ENCODE results near the gene SOX8. TPM values are rescaled to one million over a fixed set of nuclear protein-coding genes. Genes with fewer than 3 reads are reported as not detected.

SOX8 gene
- total and polyA plus RNA-seq, 2 experiments from 2014 or later: 5.7 to 26.2 TPM

GRCh38 chr16:984121-984694 lies 2.6 kb downstream of the SOX8 start:
- no peak overlapping the region for H3K4me2 ChIP-seq
- Mint-ChIP-seq H3K27ac (no peak overlapping the region), H3K36me3 (ENCODE audit: low read depth) (peaks cover 3% of the 10 kb centered on the region; the same call in 1 of the 3 replicates), H3K4me1 (peaks cover 4% of the 10 kb centered on the region; the same call in 2 of the 3 replicates), H3K4me3 (no peak overlapping the region), H3K27me3 (ENCODE audit: insufficient read depth, low read depth, poor library complexity) (peaks cover 21% of the 10 kb centered on the region), H3K9me3 (no peaks in the 10 kb centered on the region)
- H3K27me3 ChIP-seq (ENCODE audit: insufficient read depth): peaks cover 25% of the 10 kb centered on the region
- no peaks in the 10 kb centered on the region; the same call in 1 of the 2 replicates for H4K20me1 ChIP-seq (replicated peaks; ENCODE audit: insufficient read depth)
- no peak for TF ChIP-seq ZNF114 (CRISPR knock-in tag; IDR thresholded peaks at IDR 0.05)
- TF ChIP-seq ZNF331 (CRISPR knock-in tag; IDR thresholded peaks at IDR 0.05; ENCODE audit: low read depth): no peak
- no peak for TF ChIP-seq EZH2phosphoT487 (IDR thresholded peaks at IDR 0.05; ENCODE audit: unreplicated experiment)
- TF ChIP-seq NANOG (IDR thresholded peaks at IDR 0.05; ENCODE audit: borderline replicate concordance): no peak
- TF ChIP-seq ZNF462 (CRISPR knock-in tag; IDR thresholded peaks at IDR 0.05): no peak
- TF ChIP-seq EZH2 (IDR thresholded peaks at IDR 0.05; ENCODE audit: low read depth, unreplicated experiment): no peak
- no peak for TF ChIP-seq POLR2AphosphoS5 (IDR thresholded peaks at IDR 0.05; ENCODE audit: low read depth)
- TF ChIP-seq CTCF (conservative IDR thresholded peaks at IDR 0.05; ENCODE audit: low read depth in 2 of 2): no peak
- TF ChIP-seq CREB1 (CRISPR knock-in tag; IDR thresholded peaks at IDR 0.05; ENCODE audit: low read depth): no peak
- TF ChIP-seq REST (IDR thresholded peaks at IDR 0.05; ENCODE audit: unreplicated experiment): no peak
- TF ChIP-seq JUNB (IDR thresholded peaks at IDR 0.05; ENCODE audit: unreplicated experiment): no peak
- TF ChIP-seq ETS1 (IDR thresholded peaks at IDR 0.05): no peak
- TF ChIP-seq STAT1 (IDR thresholded peaks at IDR 0.05; ENCODE audit: unreplicated experiment): no peak
- no peaks in the 10 kb centered on the region for H3K4me1 ChIP-seq (ENCODE audit: insufficient read depth)
- H3K36me3 ChIP-seq (ENCODE audit: insufficient read depth): no peaks in the 10 kb centered on the region
- no peak overlapping the region for H3K27ac ChIP-seq (ENCODE audit: low read depth)
- no peak for DNase-seq (ENCODE audit: low spot score)
- H3F3A ChIP-seq (replicated peaks; ENCODE audit: low read depth): no peaks in the 10 kb centered on the region
- H3K4me3 ChIP-seq: no peak overlapping the region
- no peaks in the 10 kb centered on the region for H3K79me2 ChIP-seq (replicated peaks; ENCODE audit: insufficient read depth)
- H2AFZ ChIP-seq: no peak overlapping the region
- no peaks in the 10 kb centered on the region for H3K9me2 ChIP-seq (ENCODE audit: insufficient read depth)
- ATAC-seq: no peak
